Progenitor cell of endocrine pancreas (in vitro differentiated cells): ENCODE measurements around the gene TAF3. TPM values are rescaled to one million over a fixed set of nuclear protein-coding genes. Genes with fewer than 3 reads are reported as not detected.

Source experiments
- DNase-seq: peaks from one replicate; pipeline ENCODE4 v3.0.0; 2021; ENCODE audit warnings: low spot score; ENCODE audit not compliant: unreplicated experiment
- H3K27ac Mint-ChIP-seq: 2 replicates; pipeline ENCODE4 v1.8.0; 2021; ENCODE audit warnings: mild to moderate bottlenecking, moderate library complexity, mixed read lengths
- H3K27me3 Mint-ChIP-seq: 2 replicates; pipeline ENCODE4 v1.8.0; 2021; ENCODE audit warnings: mixed read lengths
- H3K36me3 Mint-ChIP-seq: 2 replicates; pipeline ENCODE4 v1.8.0; 2022; ENCODE audit warnings: mixed read lengths; ENCODE audit not compliant: insufficient read depth
- H3K4me1 Mint-ChIP-seq: 2 replicates; pipeline ENCODE4 v1.8.0; 2021; ENCODE audit warnings: low read depth, mixed read lengths
- H3K4me3 Mint-ChIP-seq: 2 replicates; pipeline ENCODE4 v1.8.0; 2021; ENCODE audit warnings: low read depth, mild to moderate bottlenecking, moderate library complexity, mixed read lengths
- H3K9me3 Mint-ChIP-seq: 2 replicates; pipeline ENCODE4 v1.8.0; 2021; ENCODE audit warnings: low read depth, mixed read lengths
- total RNA-seq: library from RNA; stranded (reverse); gene quantifications from 2 replicates; pipeline ENCODE4 v1.2.1, GENCODE V29; 2021
- TF ChIP-seq, protein P1 (sequence below): fragments of 200-600 bp; sonication (generic); IDR thresholded peaks from one replicate; pipeline ENCODE4 v1.5.0; 2021; ENCODE audit warnings: antibody characterized with exemption, mild to moderate bottlenecking; ENCODE audit not compliant: unreplicated experiment

Gene TAF3
- total RNA-seq, 1 donor from 2014 or later: 9.4 TPM

DNA sequence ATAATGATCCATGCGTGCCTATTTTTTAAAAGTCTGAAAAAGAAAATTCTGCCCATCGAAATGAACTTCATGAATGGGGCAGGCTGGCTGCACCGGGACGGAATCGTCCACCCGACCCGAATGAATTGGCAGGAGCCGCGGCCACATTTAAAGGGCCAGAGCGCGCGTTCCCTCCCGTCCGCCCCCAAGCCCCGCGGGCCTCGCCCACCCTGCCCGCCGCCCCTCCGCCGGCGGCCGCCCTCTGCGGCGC lies 235.9 kb downstream of the TAF3 start:
- Mint-ChIP-seq H3K36me3 (no peaks in the 10 kb centered on the region), H3K4me1 (peaks cover 19% of the 10 kb centered on the region), H3K27ac (peak overlapping the region; percentile 88), H3K9me3 (no peaks in the 10 kb centered on the region), H3K27me3 (peaks cover 68% of the 10 kb centered on the region), H3K4me3 (peak overlapping the region; percentile 74)
- no peak for DNase-seq
- TF ChIP-seq, protein P1, sequence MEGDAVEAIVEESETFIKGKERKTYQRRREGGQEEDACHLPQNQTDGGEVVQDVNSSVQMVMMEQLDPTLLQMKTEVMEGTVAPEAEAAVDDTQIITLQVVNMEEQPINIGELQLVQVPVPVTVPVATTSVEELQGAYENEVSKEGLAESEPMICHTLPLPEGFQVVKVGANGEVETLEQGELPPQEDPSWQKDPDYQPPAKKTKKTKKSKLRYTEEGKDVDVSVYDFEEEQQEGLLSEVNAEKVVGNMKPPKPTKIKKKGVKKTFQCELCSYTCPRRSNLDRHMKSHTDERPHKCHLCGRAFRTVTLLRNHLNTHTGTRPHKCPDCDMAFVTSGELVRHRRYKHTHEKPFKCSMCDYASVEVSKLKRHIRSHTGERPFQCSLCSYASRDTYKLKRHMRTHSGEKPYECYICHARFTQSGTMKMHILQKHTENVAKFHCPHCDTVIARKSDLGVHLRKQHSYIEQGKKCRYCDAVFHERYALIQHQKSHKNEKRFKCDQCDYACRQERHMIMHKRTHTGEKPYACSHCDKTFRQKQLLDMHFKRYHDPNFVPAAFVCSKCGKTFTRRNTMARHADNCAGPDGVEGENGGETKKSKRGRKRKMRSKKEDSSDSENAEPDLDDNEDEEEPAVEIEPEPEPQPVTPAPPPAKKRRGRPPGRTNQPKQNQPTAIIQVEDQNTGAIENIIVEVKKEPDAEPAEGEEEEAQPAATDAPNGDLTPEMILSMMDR: no peak

DNA sequence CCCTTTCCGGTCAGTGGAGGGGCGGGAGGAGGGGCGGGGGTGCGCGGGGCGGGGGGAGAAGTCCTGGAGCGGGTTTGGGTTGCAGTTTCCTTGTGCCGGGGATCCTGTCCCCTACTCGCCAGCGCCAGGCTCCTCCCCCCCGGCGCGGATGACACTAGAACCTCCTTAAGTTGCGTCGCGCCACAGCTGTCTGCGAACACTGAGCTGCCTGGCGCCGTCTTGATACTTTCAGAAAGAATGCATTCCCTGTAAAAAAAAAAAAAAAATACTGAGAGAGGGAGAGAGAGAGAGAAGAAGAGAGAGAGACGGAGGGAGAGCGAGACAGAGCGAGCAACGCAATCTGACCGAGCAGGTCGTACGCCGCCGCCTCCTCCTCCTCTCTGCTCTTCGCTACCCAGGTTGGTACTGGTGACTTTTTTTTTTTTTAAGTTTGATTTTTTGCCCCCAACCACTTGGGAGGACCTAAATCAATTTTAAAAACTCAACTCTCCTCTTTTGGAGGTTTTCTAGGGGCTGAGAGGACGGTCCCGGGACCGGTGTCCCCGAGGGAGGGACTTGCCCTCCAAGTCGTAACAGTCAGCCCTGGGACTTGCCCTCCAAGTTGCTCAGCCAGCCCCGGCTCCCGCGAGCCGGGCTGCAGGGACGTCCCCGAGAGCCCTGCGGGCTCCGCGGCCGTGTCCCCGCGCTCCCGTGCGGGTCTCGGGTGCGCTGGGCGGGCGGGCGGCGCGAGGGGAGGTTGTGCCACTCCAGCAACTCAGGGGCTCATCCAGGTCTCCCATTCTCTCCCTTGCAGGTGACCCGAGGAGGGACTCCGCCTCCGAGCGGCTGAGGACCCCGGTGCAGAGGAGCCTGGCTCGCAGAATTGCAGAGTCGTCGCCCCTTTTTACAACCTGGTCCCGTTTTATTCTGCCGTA lies 236.4 kb downstream of the TAF3 start, which contains the start of gene GATA3:
Gene GATA3 (plus strand): TSS at position 195 of the 914 bp plus-strand sequence. CDS start 968 bp downstream, outside the sequence.
- Mint-ChIP-seq H3K4me1 (peaks cover 19% of the 10 kb centered on the region), H3K36me3 (no peaks in the 10 kb centered on the region), H3K27me3 (peaks cover 73% of the 10 kb centered on the region), H3K9me3 (no peaks in the 10 kb centered on the region), H3K4me3 (peak within 1 kb of the TSS; percentile 76), H3K27ac (peak within 1 kb of the TSS; percentile 91)
- DNase-seq: no peak
- TF ChIP-seq, protein P1: no peak

DNA sequence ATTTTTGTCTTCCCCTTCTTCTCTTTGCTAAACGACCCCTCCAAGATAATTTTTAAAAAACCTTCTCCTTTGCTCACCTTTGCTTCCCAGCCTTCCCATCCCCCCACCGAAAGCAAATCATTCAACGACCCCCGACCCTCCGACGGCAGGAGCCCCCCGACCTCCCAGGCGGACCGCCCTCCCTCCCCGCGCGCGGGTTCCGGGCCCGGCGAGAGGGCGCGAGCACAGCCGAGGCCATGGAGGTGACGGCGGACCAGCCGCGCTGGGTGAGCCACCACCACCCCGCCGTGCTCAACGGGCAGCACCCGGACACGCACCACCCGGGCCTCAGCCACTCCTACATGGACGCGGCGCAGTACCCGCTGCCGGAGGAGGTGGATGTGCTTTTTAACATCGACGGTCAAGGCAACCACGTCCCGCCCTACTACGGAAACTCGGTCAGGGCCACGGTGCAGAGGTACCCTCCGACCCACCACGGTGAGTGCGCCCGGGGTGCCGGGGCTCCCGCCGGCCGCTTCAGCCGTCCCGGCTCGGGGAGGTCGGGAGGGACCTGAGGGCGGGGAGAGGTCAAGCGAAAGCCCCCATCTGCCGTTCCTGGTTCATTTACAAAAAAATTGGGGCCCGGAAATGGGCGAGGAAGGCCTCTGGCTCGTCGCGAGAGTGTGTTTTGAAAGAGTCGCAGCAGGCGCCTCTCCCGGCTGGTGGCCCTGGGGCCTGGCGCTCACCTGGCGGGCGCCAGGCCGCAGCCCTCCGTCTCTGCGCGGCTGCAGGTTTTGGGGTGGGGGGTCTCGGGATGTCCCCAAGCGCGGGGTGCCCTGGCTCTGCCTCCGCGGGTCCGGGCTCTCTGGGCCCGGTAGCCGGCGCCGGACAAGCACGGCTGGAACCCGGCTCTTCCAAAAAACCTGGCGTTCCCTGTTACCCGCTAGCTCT lies 237.4 kb downstream of the TAF3 start:
- peaks cover 27% of the 10 kb centered on the region for H3K4me1 Mint-ChIP-seq
- DNase-seq: no peak
- TF ChIP-seq, protein P1: no peak
- H3K4me3 Mint-ChIP-seq: peak overlapping the region; percentile 61
- no peaks in the 10 kb centered on the region for H3K36me3 Mint-ChIP-seq
- no peak overlapping the region for H3K27ac Mint-ChIP-seq
- no peaks in the 10 kb centered on the region for H3K9me3 Mint-ChIP-seq
- H3K27me3 Mint-ChIP-seq: peaks cover 79% of the 10 kb centered on the region

DNA sequence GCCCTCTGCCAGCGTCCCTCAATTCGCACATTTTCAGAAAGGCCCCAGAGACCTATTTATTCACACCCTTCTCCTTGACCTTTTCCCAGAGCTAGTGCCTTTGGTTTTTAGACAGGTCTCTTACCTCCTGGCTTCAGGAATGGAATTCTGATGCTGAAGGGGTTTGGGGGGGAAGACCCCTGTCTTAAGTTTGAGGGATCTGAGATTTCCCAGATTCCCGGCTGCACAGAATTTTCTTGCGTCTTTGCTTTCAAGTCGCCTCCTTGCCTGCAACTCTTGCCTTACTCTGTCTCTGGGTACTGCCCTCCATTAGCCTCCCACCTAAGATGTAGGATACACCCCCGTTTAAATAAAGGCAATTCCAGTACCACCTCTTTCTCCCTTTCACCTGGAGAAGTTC lies 238.1 kb downstream of the TAF3 start:
- Mint-ChIP-seq H3K36me3 (no peaks in the 10 kb centered on the region), H3K27ac (peak overlapping the region; percentile 38)

More for the DNA sequence above, 238.1 kb downstream of the TAF3 start:
- Mint-ChIP-seq H3K27me3 (peaks cover 86% of the 10 kb centered on the region), H3K4me3 (peak overlapping the region; percentile 61), H3K4me1 (peaks cover 27% of the 10 kb centered on the region), H3K9me3 (no peaks in the 10 kb centered on the region)
- no peak for DNase-seq
- TF ChIP-seq, protein P1: no peak
